SK-N-SH (cell line): ENCODE data around the gene MOB2. TPM values are rescaled to one million over a fixed set of nuclear protein-coding genes. Genes with fewer than 3 reads are reported as not detected.

ENCODE experiments used
- CTCF ChIA-PET: fragments of 300-600, 350-600 bp; formaldehyde crosslinking; extraction: SDS; loops from one replicate; lab custom pipeline; 2021; lab: Yijun Ruan, JAX
- POLR2A ChIA-PET: fragments of 350-600 bp; sonication (Branson Sonifier 250); formaldehyde crosslinking; extraction: SDS; loops from one replicate; lab custom pipeline; 2020; ENCODE audit warnings: antibody characterized with exemption, inconsistent platforms; lab: Yijun Ruan, JAX
- DNase-seq: peaks from one replicate; pipeline ENCODE4 v3.0.0; 2012
- H2AFZ ChIP-seq: fragments of 200-600 bp; sonication (generic); 2 replicates; pipeline ENCODE4 v1.8.1; 2016; ENCODE audit warnings: antibody characterized with exemption, mild to moderate bottlenecking, low read depth
- H3F3A ChIP-seq: fragments of 200-600 bp; sonication (generic); replicated peaks from 2 replicates; pipeline ENCODE3; 2016; ENCODE audit warnings: antibody characterized with exemption, mild to moderate bottlenecking; ENCODE audit not compliant: insufficient read depth
- H3K27ac ChIP-seq, 2 experiments: fragments of 200-500 bp in 1 of 2; fragments of 200-600 bp in 1 of 2; sonication (Bioruptor generic) in 1 of 2; sonication (generic), shearing (Covaris generic) in 1 of 2; 2 replicates each; pipeline versions ENCODE4 v1.5.1 to v1.6.1; 2014 to 2016; ENCODE audit warnings: low read depth in 2 of 2, inconsistent platforms in 1 of 2, low read length in 1 of 2, mild to moderate bottlenecking in 1 of 2, mixed read lengths in 1 of 2
- H3K27me3 ChIP-seq: fragments of 200-600 bp; sonication (generic), shearing (Covaris generic); 2 replicates; pipeline ENCODE4 v1.6.1; 2016; ENCODE audit warnings: mixed run types; ENCODE audit not compliant: insufficient read depth
- H3K36me3 ChIP-seq, 2 experiments: fragments of 200-500 bp in 1 of 2; fragments of 200-600 bp in 1 of 2; sonication (Bioruptor generic) in 1 of 2; sonication (generic) in 1 of 2; replicated peaks in 1 of 2; 2 replicates each; pipeline versions ENCODE3 to v1.5.1; 2014 to 2016; ENCODE audit warnings: low read length in 1 of 2, mild to moderate bottlenecking in 1 of 2; ENCODE audit not compliant: insufficient read depth in 2 of 2, control insufficient read depth in 1 of 2
- H3K4me1 ChIP-seq, 2 experiments: fragments of 200-500 bp in 1 of 2; fragments of 200-600 bp in 1 of 2; sonication (Bioruptor generic) in 1 of 2; sonication (generic), shearing (Covaris generic) in 1 of 2; 2 replicates each; pipeline versions ENCODE4 v1.5.1 to v1.6.1; 2014 to 2016; ENCODE audit warnings: low read depth in 1 of 2, low read length in 1 of 2, mixed run types in 1 of 2; ENCODE audit not compliant: insufficient read depth in 2 of 2, control insufficient read depth in 1 of 2
- H3K4me2 ChIP-seq: fragments of 200-600 bp; sonication (generic), shearing (Covaris generic); 2 replicates; pipeline ENCODE4 v1.6.1; 2017; ENCODE audit warnings: mixed run types
- H3K4me3 ChIP-seq, 2 experiments: fragments of 200-500 bp in 1 of 2; fragments of 200-600 bp in 1 of 2; sonication (Bioruptor generic) in 1 of 2; sonication (generic), shearing (Covaris generic) in 1 of 2; 2 replicates each; pipeline versions ENCODE4 v1.5.1 to v1.8.1; 2014 to 2016; ENCODE audit warnings: low read depth in 2 of 2, inconsistent platforms in 1 of 2, low read length in 1 of 2, mild to moderate bottlenecking in 1 of 2, mixed read lengths in 1 of 2, moderate library complexity in 1 of 2
- H3K79me2 ChIP-seq: fragments of 200-600 bp; sonication (generic); 2 replicates; pipeline ENCODE4 v1.8.1; 2017; ENCODE audit warnings: mild to moderate bottlenecking; ENCODE audit not compliant: insufficient read depth
- H3K9ac ChIP-seq: fragments of 200-600 bp; sonication (generic); 2 replicates; pipeline ENCODE4 v1.6.1; 2017; ENCODE audit warnings: mixed run types
- H3K9me2 ChIP-seq: fragments of 200-600 bp; sonication (generic); 2 replicates; pipeline ENCODE4 v1.6.1; 2017; ENCODE audit warnings: mixed run types
- H3K9me3 ChIP-seq: fragments of 200-600 bp; sonication (generic); 2 replicates; pipeline ENCODE4 v1.6.1; 2017; ENCODE audit warnings: mixed run types, mild to moderate bottlenecking, moderate library complexity
- H4K20me1 ChIP-seq: fragments of 200-600 bp; sonication (generic); 2 replicates; pipeline ENCODE4 v1.6.1; 2017; ENCODE audit warnings: mild to moderate bottlenecking, mixed run types; ENCODE audit not compliant: insufficient read depth
- FOXM1 ChIP-seq: IDR thresholded peaks from 2 replicates; pipeline ENCODE4 v1.4.0; 2012; ENCODE audit warnings: low read depth, mild to moderate bottlenecking
- GABPA ChIP-seq: IDR thresholded peaks from 2 replicates; pipeline ENCODE4 v1.4.0; 2012; ENCODE audit warnings: low read depth, mild to moderate bottlenecking
- GATA2 ChIP-seq: sonication (generic); formaldehyde crosslinking; IDR thresholded peaks from 2 replicates; pipeline ENCODE4 v1.5.0; 2020; ENCODE audit warnings: mild to moderate bottlenecking, missing genetic modification reagents
- MEF2A ChIP-seq: IDR thresholded peaks from 2 replicates; pipeline ENCODE4 v1.4.0; 2012; ENCODE audit warnings: low read depth, borderline replicate concordance
- NFIC ChIP-seq: IDR thresholded peaks from 2 replicates; pipeline ENCODE4 v1.4.0; 2012; ENCODE audit warnings: borderline replicate concordance
- NRF1 ChIP-seq: IDR thresholded peaks from 2 replicates; pipeline ENCODE4 v1.6.1; 2012; ENCODE audit warnings: low read depth, mild to moderate bottlenecking, low read length
- RCOR1 ChIP-seq: fragments of 150-350 bp; IDR thresholded peaks from 2 replicates; pipeline ENCODE4 v1.6.1; 2017; ENCODE audit warnings: antibody characterized with exemption, low read length
- SMC3 ChIP-seq: IDR thresholded peaks from 2 replicates; pipeline ENCODE4 v1.6.1; 2012; ENCODE audit warnings: low read depth, low read length, improper control_type of control experiment
- TEAD4 ChIP-seq: IDR thresholded peaks from 2 replicates; pipeline ENCODE4 v1.4.0; 2012; ENCODE audit warnings: mild to moderate bottlenecking, borderline replicate concordance; ENCODE audit not compliant: insufficient read depth
- YY1 ChIP-seq: IDR thresholded peaks from 2 replicates; pipeline ENCODE4 v1.4.0; 2012; ENCODE audit warnings: low read depth, mild to moderate bottlenecking
- WGBS: methylation state at CpG from one replicate; pipeline ENCODE4 v1.1.6; 2017; ENCODE audit warnings: low lambda C conversion rate; 5-methylcytosine and 5-hydroxymethylcytosine counted together
- polyA plus RNA-seq, 3 experiments: library from polyadenylated mRNA; depleted of rRNA; stranded (reverse); fragments of >200 nt; gene quantifications; 2 replicates each; pipeline ENCODE4 v1.2.3, GENCODE V29; 2012
- TF ChIP-seq, protein P1 (sequence below): fragments of 200-600 bp; sonication (generic); IDR thresholded peaks from 2 replicates; pipeline ENCODE4 v1.6.1; 2017; ENCODE audit warnings: antibody characterized with exemption, mild to moderate bottlenecking, moderate library complexity
- TF ChIP-seq, protein P2 (sequence below): IDR thresholded peaks from 2 replicates; pipeline ENCODE4 v1.6.1; 2012; ENCODE audit warnings: mild to moderate bottlenecking, low read depth, low read length, moderate library complexity
- TF ChIP-seq, protein P3 (sequence below): fragments of 150-350 bp; IDR thresholded peaks from 2 replicates; pipeline ENCODE4 v1.6.1; 2016; ENCODE audit warnings: mild to moderate bottlenecking, low read depth, low read length

MOB2 gene
- polyA plus RNA-seq, 1 of the 3 experiments (the other 2 are of a cell fraction): 45.8 TPM

DNA sequence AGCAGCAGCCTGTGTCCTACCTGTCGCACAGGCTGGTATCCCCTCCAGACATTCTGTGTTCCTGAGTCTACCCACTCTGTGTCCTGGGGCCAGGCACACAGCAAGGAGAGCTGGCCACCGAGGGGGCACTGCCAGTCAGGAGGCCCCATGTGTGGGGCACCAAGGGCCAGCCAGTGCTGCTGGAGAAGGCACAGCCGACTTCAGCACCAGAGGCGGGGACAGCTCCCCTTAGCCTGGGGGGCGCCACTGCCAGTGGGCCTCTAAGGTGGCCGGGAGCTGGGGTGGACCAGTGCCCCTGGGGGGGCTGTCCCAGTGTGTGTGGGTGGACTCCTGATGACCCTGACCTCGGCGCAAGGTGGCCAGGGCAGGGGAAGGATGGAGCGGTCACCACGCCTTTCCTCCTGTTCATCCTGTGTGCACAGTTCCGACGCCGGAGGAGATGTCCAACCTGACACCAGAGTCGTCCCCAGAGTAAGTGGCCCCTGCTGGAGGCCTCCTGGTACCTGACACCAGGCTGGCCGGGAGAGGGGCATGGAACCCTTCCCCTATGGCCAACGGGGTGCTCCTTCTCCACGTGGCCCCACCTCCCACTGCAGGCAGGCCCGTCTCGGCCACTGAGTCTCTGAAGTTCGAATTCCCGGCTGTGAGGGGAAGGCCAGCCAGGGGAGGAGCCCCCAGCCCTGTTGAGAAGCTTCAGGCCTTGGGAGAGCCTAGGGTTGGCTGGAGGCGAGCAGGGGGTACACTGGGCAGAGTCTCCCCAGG, 35.4 kb downstream of the MOB2 start:
- no peaks in the 10 kb centered on the region; a peak in 1 of 4 replicates for H3K4me1 ChIP-seq
- CTCF ChIA-PET: interaction anchor here (2.7 kb wide), 1 partner anchor 65 kb away, joined by 6 read pairs; no protein-coding TSS in a partner anchor
- H3K27me3 ChIP-seq: no peaks in the 10 kb centered on the region
- H3K27ac ChIP-seq: no peak overlapping the region
- no peak for DNase-seq
- no peaks in the 10 kb centered on the region for H3K9me2 ChIP-seq
- TF ChIP-seq SMC3 (no peak), MEF2A (no peak), FOXM1 (no peak), RCOR1 (no peak)
- TF ChIP-seq, protein P1, sequence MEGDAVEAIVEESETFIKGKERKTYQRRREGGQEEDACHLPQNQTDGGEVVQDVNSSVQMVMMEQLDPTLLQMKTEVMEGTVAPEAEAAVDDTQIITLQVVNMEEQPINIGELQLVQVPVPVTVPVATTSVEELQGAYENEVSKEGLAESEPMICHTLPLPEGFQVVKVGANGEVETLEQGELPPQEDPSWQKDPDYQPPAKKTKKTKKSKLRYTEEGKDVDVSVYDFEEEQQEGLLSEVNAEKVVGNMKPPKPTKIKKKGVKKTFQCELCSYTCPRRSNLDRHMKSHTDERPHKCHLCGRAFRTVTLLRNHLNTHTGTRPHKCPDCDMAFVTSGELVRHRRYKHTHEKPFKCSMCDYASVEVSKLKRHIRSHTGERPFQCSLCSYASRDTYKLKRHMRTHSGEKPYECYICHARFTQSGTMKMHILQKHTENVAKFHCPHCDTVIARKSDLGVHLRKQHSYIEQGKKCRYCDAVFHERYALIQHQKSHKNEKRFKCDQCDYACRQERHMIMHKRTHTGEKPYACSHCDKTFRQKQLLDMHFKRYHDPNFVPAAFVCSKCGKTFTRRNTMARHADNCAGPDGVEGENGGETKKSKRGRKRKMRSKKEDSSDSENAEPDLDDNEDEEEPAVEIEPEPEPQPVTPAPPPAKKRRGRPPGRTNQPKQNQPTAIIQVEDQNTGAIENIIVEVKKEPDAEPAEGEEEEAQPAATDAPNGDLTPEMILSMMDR: no peak
- TF ChIP-seq, protein P2, sequence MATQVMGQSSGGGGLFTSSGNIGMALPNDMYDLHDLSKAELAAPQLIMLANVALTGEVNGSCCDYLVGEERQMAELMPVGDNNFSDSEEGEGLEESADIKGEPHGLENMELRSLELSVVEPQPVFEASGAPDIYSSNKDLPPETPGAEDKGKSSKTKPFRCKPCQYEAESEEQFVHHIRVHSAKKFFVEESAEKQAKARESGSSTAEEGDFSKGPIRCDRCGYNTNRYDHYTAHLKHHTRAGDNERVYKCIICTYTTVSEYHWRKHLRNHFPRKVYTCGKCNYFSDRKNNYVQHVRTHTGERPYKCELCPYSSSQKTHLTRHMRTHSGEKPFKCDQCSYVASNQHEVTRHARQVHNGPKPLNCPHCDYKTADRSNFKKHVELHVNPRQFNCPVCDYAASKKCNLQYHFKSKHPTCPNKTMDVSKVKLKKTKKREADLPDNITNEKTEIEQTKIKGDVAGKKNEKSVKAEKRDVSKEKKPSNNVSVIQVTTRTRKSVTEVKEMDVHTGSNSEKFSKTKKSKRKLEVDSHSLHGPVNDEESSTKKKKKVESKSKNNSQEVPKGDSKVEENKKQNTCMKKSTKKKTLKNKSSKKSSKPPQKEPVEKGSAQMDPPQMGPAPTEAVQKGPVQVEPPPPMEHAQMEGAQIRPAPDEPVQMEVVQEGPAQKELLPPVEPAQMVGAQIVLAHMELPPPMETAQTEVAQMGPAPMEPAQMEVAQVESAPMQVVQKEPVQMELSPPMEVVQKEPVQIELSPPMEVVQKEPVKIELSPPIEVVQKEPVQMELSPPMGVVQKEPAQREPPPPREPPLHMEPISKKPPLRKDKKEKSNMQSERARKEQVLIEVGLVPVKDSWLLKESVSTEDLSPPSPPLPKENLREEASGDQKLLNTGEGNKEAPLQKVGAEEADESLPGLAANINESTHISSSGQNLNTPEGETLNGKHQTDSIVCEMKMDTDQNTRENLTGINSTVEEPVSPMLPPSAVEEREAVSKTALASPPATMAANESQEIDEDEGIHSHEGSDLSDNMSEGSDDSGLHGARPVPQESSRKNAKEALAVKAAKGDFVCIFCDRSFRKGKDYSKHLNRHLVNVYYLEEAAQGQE: peak; percentile 89
- POLR2A ChIA-PET: no interaction called here
- no peaks in the 10 kb centered on the region for H3K36me3 ChIP-seq
- H3F3A ChIP-seq: no peaks in the 10 kb centered on the region
- H3K9ac ChIP-seq: no peak overlapping the region
- H3K4me2 ChIP-seq: no peak overlapping the region
- H4K20me1 ChIP-seq: no peaks in the 10 kb centered on the region
- H3K79me2 ChIP-seq: no peaks in the 10 kb centered on the region
- no peak overlapping the region for H3K4me3 ChIP-seq
- no peak overlapping the region for H2AFZ ChIP-seq
- WGBS: 74% methylated on average over 13 of the region's 22 CpGs
- no peaks in the 10 kb centered on the region for H3K9me3 ChIP-seq

DNA sequence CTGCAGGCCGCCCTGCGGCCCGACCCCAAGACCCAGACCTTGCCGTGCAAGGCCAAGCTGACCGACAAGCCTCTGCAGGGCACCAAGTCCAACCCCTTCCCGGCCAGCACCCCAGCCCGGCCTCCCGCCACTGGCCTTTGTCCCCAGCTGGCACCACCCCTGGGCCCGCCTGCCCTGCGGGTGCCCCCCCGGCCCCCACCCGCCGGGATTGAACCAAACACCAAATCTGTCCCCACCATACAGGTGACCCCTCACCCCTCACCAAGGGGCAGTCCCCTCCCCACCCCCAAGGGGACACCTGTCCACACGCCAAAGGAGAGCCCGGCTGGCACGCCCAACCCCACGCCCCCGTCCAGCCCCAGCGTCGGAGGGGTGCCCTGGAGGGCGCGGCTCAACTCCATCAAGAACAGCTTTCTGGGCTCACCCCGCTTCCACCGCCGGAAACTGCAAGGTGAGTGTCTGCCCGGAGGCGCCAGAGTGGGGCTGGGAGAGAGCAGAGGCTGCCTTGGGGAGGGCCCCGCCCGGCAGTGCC, 36.2 kb downstream of the MOB2 start:
- H3K9me3 ChIP-seq: no peaks in the 10 kb centered on the region
- no peaks in the 10 kb centered on the region for H3K79me2 ChIP-seq
- H3K27me3 ChIP-seq: no peaks in the 10 kb centered on the region
- ChIA-PET CTCF (no interaction called here), POLR2A (no interaction called here)
- no peaks in the 10 kb centered on the region for H3K9me2 ChIP-seq
- H3K4me3 ChIP-seq: no peak overlapping the region
- no peak for DNase-seq
- no peak overlapping the region for H3K27ac ChIP-seq
- no peaks in the 10 kb centered on the region for H4K20me1 ChIP-seq
- no peaks in the 10 kb centered on the region; a peak in 1 of 4 replicates for H3K4me1 ChIP-seq
- 22% methylated on average over 3 of the region's 29 CpGs for WGBS
- no peaks in the 10 kb centered on the region for H3K36me3 ChIP-seq
- H3K4me2 ChIP-seq: no peak overlapping the region
- no peak overlapping the region for H2AFZ ChIP-seq
- no peak overlapping the region for H3K9ac ChIP-seq
- no peaks in the 10 kb centered on the region for H3F3A ChIP-seq
- TF ChIP-seq GATA2 (CRISPR knock-in tag) (no peak), GABPA (no peak), FOXM1 (no peak), SMC3 (no peak), NRF1 (no peak), YY1 (no peak), NFIC (no peak), TEAD4 (no peak)
- TF ChIP-seq, protein P2: no peak
- TF ChIP-seq, protein P3, sequence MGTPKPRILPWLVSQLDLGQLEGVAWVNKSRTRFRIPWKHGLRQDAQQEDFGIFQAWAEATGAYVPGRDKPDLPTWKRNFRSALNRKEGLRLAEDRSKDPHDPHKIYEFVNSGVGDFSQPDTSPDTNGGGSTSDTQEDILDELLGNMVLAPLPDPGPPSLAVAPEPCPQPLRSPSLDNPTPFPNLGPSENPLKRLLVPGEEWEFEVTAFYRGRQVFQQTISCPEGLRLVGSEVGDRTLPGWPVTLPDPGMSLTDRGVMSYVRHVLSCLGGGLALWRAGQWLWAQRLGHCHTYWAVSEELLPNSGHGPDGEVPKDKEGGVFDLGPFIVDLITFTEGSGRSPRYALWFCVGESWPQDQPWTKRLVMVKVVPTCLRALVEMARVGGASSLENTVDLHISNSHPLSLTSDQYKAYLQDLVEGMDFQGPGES: no peak
